Measurements from ENCODE around the gene OR52E6.

The OR52E6 gene

DNA sequence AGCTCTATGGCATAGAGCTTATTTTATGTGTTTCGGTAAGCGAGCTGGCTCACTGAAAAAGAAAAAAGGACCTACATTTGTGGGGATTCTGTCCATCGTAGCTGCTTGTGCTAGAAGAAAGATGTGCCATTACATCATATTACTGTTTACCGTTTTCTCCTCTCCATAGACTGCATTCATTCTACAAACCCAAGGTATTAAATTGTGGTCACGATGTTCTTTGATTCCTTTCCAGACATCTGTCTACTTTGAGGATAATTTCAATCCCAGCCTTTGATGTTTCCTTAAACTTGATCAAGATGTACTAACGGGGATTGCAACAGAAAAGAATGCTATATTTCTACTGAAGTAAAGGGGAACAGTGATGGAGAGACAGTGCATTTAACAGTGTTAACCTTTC lies 45.2 kb downstream of the OR52E6 start:
- no peak for DNase-seq (ENCODE audit: low read depth)

- no peak for DNase-seq (ENCODE audit: low read depth)
These were observed 50.5 kb downstream of the OR52E6 start, which contains the start of gene OR52N1 for GRCh38 chr11:5791165-5791564. Gene OR52N1, minus strand, starts transcription at chr11:5791265. Its CDS starts 2,449 bp downstream, at chr11:5788816.
